ENCODE measurements around the gene SNX22.

DNA sequence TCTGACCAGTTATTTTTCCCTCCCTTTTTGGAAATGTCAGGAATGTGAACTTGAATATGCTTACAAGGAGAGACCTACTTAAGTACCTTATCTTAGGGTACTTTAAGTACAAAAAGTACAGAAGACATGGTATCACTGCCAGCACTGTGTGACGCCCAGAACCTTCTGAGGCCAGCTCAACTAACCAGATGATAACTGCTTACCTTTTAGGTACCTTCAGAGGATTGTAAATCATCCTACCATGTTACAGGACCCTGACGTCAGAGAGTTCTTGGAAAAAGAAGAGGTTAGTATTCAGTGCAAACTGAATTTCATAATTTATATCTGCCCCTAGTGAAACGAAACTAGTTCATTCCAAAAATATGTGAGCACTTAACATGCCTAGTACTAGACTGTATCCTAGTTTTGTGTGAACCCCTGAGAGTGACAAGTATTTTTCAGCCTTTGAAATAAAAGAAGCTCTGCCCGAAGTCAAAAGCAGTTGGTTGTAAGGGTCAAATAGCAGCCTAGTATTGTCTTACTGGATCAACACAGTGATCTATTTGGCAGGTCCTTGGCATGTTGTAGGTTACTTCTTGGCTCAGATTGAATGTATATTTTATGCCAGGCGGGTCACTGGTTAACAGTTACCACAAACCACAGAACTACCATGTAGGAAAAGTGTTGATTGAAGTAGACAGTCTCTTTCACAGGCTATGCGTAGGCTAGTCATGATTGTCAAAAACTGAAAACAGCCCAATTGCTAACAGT, 23.8 kb upstream of the SNX22 start:
- TF ChIP-seq, protein P1, sequence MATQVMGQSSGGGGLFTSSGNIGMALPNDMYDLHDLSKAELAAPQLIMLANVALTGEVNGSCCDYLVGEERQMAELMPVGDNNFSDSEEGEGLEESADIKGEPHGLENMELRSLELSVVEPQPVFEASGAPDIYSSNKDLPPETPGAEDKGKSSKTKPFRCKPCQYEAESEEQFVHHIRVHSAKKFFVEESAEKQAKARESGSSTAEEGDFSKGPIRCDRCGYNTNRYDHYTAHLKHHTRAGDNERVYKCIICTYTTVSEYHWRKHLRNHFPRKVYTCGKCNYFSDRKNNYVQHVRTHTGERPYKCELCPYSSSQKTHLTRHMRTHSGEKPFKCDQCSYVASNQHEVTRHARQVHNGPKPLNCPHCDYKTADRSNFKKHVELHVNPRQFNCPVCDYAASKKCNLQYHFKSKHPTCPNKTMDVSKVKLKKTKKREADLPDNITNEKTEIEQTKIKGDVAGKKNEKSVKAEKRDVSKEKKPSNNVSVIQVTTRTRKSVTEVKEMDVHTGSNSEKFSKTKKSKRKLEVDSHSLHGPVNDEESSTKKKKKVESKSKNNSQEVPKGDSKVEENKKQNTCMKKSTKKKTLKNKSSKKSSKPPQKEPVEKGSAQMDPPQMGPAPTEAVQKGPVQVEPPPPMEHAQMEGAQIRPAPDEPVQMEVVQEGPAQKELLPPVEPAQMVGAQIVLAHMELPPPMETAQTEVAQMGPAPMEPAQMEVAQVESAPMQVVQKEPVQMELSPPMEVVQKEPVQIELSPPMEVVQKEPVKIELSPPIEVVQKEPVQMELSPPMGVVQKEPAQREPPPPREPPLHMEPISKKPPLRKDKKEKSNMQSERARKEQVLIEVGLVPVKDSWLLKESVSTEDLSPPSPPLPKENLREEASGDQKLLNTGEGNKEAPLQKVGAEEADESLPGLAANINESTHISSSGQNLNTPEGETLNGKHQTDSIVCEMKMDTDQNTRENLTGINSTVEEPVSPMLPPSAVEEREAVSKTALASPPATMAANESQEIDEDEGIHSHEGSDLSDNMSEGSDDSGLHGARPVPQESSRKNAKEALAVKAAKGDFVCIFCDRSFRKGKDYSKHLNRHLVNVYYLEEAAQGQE (IDR thresholded peaks at IDR 0.05) = no peak
- TF ChIP-seq CTCF (IDR thresholded peaks at IDR 0.05) = no peak

All from A549 (cell line).